ENCODE data around the gene CCDC78.
"Not testable (repeated sequence)": the region's sequence is repeated elsewhere in the genome, so short reads cannot be mapped to it uniquely, and the experiment has no call there.

The CCDC78 gene

DNA sequence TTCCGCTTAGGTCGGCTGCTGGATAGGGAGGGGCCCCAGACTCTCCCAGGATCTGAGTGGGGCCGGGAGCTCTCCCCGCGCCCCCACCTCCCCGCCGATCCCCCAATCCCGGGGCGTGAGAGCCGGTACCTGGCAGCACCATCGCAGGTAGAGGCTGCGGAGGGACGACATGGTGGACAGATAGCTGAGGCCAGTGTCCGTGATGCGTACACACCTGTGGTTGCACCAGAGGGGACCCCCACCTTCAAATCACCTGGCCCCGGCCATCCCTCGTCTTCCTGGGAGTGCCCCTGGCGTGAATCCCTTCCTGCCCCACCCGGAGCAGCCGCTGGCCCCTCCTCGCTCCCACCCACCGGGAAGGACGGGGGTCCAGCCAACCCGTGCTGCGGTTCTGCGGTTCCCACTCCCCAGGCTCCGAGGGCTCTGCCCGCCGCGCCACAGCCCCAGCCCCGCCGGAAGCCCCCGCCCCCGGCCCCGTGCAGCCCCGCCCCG lies 31.3 kb downstream of the CCDC78 start:
- DNase-seq, result no peak

DNA sequence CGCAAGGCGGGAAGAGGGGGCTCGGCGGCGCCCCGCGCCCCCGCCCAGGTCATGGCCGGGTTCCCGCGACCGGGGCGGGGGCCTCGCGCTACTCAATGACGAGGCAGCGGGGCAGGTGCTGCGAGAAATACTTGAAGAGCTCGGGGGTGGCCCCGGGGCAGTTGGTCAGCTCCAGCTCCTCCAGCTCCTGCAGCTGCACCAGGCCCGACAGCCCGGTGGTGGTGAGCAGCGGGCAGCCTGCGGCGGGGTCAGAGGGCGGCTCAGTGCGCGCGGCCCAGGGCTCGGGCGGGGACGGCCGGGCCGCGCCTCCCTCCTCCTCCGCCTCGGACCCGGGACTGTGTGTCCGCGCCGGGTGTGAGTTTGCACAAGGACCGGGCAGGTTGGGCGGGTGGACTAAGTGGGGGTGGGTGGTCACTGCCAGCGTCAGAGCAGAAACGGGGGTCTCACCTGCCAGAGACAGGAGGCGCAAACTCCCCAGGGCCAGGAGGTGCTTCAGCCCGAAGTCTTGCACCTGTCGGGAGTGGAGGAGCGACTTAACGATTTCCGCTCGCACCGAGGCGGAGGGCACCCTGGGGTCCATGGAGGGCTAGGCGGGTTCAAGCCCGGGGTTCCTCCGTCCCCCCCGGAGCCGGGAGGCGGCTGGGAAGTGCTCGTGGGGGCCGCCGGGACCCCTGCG lies 31.9 kb downstream of the CCDC78 start:
- no peak for DNase-seq

DNA sequence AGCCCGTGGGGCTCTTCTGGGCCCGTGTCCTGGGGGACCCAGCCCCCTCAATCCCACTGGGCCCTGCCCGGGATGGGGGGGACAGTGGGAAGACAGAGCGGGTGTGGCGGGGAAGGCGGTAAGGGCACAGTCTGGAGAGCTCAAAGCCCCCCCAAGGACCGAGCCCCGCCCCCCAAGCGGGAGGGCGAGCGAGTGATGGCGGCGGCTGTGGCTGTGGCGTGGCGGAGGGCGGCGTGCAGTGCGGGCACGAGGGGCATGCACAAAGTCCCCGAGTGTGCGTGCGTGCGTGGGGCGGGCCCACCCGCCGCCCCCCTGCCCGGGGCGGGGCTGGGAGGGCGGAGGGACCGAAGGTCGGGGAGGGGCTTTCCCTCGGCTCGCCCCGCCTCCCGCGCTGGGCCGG lies 32.5 kb downstream of the CCDC78 start:
- DNase-seq, result no peak

DNA sequence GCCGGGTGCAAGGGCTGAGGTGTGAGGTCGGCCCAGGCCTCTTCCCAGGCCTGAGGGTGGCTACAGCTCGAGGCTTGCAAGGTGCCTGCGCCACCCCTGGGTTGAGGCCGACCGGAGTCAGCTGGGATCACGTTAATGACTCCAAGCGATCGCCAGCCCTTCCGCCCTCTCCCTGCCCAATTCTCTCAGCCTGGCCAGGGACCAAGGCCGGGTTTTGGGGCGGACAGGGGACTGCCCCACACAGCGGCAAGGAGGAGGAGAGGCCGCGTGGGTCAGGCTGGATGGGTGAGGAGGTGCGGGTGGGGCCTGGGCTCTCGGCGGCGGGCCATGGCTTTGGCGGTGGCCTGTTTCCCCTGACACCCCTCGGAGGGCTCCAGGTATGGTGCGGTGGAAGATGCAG lies 32.9 kb downstream of the CCDC78 start:
- no peak for DNase-seq

DNA sequence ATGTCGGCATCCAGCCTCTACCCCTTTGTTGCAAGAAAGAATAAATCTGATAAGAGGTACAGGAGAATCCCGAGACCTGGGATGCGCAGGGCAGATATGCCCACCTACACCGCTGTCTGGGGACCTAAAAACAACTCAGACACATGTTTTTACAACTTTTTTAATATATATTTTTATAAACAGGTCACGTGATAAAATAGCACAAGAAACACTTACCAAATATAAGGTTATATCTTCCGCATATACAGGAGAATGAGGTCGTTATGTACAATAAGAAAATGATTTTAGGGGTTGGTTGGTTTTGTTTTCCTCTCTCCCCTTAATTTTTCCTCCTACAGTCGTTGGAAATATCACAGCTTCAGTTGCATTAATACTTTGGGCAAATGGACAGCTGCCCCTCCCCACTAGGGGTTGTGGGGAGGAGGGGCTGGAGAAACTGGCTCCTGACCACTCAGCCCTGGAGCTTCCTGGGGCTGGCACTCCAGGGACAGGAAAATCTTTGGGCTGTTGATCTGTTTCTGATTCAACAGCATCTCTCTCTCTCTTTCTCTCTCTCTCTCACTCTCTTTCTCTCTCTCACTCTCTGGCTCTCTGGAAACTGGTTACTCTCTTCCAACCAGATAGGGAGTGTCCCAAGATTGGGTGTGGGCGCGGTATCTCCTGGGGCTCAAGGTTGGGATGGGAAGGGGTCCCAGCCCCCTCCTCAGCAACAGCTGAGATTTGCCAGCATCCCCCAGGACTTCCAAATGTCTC lies 33.7 kb downstream of the CCDC78 start:
- no peak for DNase-seq

DNA sequence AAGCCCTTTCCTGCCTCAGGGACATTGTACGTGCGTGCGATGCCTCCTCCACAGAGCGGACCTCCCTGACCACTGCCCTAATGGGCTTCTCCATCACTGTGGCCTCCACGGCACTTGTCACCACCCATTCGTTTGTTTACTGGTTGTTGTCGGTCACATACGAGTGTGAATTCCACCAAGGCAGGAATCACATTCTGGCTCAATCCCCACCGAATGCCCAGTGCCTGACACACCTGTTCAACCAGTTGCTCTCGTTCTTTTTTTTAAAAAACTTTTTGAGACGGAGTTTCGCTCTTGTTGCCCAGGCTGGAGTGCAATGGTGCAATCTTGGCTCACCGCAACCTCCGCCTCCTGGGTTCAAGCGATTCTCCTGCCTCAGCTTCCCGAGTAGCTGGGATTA lies 35.0 kb downstream of the CCDC78 start:
- DNase-seq, result not testable (repeated sequence)

DNA sequence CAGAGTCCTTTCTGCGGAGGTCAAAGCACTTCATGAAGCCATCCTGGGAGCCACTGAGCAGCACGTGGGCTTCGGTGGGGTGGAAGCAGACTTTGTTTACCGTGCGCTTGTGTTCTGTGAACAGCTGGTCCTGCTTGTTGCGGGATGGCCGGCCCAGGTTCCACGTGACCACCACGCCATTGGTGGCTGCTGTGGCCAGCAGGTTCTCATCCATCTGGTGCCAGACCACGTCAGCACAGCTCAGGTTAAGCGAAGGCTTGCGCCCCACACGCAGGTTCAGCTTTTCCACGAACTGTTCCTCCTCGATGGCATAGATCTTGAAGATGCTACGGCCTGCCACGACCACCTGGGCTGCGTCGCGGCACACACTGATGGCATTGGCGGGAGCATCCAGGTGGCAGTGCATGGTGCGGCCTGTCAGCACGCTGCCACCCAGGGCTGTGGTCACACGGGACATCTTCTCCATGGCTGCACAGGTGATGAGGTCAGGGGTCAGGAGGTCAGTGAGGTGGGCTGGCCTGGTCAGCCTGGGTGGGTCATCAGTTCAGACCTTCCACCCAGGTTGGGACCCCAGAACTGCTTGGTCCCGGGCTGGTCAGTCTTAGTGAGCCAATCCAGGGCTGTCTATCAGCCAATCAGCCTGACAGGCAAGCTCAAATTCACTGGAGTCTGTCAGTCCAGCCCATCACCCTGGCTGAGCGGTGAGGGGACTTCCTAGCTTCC lies 36.9 kb downstream of the CCDC78 start:
- DNase-seq, result no peak

DNA sequence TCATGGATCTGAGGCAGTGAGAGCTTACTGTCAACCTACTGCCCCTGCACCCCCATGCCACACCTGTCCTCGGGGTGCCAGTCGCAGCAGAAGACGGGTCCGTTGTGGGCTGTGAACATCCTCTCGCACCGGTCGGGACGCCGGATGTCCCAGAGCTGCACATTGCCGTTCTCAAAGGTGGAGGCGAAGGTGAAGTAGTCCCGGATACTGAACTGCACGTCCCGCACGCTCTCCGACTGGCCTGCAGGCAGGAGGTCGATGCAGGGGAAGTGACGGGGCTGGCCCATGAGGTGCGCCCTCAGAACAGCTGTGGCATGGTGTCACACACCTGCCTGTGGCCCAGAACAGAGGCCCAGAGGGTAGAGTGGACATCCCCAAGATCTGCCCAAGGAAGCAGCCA lies 38.7 kb downstream of the CCDC78 start:
- DNase-seq, result no peak

DNA sequence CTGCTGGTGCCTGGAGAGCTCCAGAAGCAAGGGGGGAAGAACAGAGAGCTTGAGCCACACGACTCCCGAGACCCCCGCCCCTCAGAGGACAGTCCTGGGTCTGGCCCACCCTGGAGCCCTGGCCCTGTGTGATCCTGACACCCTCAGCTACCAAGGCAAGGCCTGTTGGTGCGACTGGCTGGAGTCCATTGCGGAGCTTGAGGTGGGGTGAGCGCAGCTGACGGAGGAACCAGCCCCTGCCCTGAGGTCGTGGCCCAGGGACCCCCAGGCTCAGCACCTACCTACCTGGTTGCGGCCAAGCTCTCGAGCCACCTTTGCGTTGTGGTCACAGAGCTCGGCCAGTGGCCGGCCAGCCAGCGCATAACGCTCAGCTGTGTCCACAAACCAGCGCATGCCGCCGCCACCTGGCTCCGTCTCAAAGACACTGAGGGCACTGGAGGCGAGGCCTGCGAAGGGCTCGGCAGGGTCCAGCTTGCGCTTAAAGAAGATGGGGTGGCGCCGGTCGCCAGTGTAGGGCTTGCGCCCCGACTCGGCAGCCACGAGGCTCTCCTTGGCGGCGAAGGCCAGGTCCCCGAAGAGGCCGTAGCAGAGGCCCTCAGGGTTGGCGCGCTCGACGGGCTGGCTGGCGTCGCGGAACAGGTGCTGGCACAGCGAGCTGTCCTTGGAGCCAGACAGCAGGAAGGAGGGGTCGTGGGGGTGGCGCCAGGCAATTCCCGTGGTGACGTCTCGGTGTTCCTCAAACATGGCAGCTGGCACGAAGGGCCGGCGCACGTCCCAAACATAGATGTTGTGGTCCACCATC lies 39.6 kb downstream of the CCDC78 start:
- DNase-seq, result no peak

DNA sequence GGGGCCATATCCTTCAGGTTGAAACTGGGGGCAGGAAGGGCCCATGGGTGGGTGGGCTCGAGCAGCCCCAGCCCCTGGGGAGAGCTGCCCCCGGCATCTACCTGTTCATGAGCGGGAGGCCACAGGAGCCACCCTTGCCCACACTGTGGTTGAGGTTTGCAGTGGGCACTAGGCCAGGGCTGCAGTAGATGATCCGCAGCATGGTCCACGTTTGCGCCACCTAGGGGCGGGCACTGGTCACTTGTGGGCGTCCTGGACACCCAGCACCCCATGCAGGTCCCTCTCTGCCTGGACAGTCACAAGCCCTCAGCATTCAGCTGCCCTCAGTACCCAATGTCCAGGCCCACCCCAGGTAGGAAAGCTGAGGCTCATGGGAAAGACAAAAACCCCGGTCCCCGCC lies 40.3 kb downstream of the CCDC78 start:
- peak in 1 of 51 donors; percentile 13 for DNase-seq

DNA sequence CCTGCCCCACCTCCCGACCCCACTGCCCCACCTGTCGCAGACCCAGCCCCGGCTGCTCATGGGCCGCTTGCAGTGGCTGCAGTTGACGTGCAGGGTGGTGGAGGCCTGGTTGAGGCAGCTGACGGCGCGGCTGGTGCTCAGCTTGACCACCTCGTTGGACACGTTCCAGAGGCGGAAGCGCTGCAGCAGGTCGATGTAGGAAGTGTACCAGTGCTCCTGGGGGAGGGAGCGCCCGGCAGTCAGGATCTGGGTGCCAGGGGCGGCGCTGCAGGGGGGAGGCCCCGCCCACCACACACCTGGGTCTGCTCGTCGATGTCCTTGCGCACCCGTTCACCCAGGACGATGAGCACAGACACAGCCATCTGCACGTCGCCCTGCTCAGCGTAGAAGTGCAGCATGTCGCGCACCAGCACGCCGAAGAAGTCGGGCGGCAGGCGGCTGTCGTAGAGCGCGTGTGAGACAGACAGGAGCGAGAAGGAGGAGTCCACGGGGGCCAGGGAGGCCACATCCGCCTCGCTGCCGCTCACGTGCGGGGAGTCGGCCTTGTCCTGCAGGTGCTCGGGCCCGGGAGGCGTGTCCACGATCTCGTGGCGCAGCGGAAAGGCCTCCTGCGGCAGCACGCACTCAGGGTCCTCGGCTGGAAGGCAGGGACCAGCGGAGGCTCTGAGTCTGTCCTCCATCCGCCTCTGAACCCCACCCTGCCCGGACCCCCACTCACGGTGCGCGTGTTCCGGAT lies 41.1 kb downstream of the CCDC78 start:
- DNase-seq, result no peak

DNA sequence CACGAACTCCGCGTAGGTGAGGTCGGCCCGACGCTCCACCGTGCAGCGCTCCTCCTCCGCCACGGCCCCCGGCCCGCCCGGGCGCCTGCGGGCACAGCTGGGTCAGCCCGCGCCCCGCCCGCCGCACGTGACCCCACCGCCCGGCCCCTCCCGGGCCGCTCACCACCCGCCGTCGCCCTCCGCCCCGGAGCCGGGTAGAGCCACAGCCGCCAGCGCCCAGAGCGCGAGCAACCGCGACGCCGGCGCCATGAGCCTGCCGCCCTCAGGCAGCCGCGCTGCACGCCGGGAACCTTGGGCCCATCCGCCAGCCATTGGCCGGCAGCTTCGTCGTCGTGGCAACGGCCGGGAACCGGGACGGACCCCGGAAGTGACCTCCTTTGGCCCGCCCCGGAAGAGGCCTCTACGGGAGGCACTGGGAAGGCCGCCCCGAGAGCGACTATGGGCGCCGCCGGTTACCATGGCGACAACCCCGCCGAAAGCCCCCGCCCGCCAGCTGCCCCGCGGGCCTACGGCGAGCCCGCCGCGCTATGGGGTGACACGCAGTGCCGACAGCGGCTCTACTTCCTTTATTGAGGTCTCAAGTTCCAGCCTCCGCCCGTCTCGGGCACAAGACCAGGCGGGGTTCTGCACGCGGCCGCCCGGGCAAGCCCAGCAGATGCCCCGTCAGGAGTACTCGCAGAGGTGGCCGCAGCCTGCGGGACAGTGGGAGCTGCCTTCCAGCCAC lies 42.0 kb downstream of the CCDC78 start, which contains the start of gene JMJD8:
Gene JMJD8, minus strand, starts transcription at position 264 of the 724 bp plus-strand sequence. Its CDS starts 15 bp downstream, at position 249.
- peak; percentile 62 to 99 (median 94) for DNase-seq

DNA sequence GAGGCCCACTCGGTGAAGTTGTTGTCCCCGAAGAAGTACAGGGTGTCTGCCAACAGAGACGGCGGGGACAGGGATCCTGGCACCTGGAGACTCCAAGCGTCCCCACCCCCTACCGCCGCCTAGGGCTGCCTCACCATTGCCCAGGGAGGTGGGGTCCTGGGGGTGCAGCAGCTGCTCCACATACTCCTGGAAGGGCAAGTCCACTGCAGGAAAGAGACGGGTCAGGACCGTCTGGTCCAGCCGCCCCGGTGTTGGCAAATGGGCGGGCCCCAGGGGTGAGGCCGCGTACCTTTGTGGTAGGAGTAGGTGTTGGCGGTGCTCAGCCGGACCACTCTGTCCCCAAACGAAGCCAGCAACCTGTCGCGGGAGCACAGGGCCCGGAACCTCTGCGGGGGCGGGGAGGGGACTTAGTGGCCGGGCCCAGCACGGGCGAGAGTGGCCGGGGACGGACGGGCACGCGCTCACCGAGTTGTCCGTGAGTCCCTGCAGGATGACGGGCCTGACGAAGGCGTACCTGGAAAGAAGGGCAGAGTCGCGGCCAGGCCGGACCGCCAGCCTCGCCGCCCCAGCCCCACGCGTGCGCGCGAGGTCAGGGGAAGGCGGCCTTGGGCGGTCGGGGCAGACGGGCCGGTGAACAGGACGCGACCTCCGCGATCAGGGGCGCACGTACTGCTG lies 42.7 kb downstream of the CCDC78 start:
- peak in 1 of 51 donors; percentile 13 for DNase-seq

DNA sequence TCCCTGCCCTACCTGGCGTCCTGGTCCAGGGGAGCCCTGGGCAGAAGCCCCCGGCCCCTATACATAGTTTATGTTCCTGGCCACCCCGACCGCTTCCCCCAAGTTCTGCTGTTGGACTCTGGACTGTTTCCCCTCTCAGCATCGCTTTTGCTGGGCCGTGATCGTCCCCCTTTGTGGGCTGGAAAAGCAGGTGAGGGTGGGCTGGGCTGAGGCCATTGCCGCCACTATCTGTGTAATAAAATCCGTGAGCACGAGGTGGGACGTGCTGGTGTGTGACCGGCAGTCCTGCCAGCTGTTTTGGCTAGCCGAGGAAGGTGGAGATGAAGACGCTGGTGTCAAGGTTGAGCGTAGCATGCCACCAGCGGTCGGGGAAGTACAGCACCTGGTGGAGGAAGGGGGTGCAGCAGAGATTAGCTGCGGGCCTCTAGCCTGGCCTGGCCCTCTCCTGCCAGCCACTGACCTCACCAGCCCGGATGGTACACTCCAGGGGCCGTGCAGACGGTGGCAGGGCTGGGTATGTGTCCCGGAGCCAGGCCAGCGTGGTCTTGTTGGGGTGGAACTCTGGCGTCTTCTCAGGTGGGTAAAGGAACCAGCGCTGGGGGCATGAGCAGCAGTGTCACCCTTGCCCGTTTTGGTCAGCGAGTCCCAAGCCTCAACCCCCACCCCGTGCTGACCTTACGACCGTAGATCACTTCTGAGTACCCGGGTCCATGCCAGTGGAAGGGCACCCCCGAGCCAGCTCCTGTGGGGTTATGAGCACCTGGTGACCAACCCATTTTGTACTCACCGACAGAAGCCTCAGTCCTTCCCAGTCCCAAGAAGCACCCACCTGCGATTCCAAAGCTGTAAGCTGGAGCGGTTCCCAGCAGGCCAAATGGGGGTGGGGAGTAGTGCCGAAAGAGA lies 43.5 kb downstream of the CCDC78 start:
- no peak for DNase-seq

DNA sequence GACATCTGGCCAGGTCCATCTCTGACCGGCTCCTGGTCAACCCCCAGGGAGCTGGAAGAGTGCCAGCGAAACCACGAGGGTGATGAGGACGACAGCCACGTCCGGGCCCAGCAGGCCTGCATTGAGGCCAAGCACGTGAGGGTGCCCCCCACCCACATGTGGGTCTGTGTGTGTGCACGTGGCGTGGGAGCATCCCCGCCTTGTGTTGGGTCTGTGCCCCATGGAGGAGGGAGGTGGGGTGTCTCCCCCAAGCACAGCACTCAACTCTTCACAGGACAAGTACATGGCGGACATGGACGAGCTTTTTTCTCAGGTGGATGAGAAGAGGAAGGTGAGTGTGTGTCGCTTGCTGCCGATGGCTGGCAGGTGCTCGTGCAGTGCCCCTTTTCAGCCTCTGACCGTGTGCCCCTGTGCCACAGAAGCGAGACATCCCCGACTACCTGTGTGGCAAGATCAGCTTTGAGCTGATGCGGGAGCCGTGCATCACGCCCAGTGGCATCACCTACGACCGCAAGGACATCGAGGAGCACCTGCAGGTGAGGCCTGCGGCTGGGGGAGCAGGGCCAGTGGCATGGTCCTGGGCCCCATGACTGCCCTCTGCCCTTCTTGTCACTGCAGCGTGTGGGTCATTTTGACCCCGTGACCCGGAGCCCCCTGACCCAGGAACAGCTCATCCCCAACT lies 44.4 kb downstream of the CCDC78 start:
- DNase-seq, result no peak

DNA sequence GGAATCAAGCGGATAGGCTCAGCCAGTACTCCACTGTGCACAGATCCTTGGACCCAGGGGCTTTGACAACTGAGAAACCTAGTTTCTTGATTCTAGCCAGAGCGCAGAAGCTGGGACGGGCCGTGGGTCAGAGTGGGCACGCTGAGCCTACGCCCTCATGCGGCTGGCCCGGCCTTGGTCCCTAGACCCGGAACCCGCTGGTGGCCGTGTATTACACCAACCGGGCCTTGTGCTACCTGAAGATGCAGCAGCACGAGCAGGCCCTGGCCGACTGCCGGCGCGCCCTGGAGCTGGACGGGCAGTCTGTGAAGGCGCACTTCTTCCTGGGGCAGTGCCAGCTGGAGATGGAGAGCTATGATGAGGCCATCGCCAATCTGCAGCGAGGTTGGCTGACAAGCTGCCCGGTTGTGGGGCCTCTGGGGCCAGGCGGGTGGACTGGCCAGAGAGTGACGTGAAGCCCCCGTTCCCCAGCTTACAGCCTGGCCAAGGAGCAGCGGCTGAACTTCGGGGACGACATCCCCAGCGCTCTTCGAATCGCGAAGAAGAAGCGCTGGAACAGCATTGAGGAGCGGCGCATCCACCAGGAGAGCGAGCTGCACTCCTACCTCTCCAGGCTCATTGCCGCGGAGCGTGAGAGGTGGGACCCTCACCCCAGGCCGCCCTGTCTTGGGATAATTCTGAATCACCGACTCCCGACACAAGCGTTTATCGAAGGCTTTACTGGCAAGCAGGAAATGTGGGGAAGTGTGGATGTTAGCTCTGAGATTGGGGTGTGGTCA lies 45.1 kb downstream of the CCDC78 start:
- peak in 1 of 51 donors; percentile 34 for DNase-seq

DNA sequence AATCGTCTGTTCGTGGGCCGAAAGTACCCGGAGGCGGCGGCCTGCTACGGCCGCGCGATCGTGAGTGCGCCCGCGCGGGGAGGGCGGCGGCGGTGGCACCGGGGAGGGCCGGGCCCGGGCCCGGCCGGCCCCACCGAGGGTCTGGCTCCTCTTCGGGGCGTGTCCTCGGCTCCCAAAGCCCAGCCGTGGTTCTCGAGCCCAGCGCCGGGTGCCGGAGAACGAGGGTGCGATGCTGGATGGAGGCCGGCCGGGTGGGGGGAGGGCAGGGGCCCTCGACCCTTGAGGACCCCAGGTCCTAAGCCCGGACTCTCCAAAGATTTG lies 45.7 kb downstream of the CCDC78 start:
- DNase-seq, result peak in 1 of 51 donors; percentile 53

Measured in hypothalamus (tissue), 51 donors.